HG03095 (cell line): ENCODE measurements around the gene DNAJB1.
"Not testable (repeated sequence)": the region's sequence is repeated elsewhere in the genome, so short reads cannot be mapped to it uniquely, and the experiment has no call there.

Experiments
- ATAC-seq: cut with Tn5 transposase; IDR thresholded peaks from one replicate; pipeline ENCODE4 v1.9.1; 2021; ENCODE audit warnings: moderate library complexity; ENCODE audit not compliant: unreplicated experiment

The DNAJB1 gene

DNA sequence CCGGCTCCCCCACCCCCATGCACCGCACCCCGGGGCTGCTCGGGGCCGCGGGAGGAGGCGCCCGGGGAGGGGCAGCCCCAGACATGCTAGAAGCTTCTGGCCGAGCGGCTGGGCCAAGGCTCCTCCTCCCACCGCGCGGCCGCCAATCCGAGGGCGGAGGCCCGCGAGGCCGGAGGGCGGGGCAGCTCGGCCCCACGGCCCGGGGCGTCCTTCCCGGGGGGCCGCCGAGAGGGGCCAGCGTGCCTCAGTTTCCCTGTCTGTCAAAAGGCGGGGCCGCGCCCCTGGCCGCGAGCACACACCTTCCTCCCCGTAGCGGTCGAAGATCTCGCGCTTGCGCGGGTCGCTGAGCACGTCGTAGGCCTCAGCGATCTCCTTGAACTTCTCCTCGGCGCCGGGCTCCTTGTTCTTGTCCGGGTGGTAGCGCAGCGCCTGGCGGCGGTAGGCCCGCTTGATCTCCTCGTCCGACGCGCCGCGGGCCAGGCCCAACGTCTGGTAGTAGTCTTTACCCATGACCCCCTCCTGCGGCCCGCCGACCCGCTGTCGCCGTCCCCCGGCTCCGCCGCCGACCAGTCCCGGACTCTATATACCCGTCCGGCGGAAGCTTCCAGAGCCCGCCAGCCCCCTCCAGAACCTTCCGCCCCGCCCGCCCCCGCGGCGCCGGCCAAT lies at the start of gene DNAJB1:
TSS of gene DNAJB1 (minus strand) at position 558 of the 666 bp plus-strand sequence. CDS start at position 510, 48 bp downstream.
- ATAC-seq = peak; percentile 49

GRCh38 chr19:14567079-14567478 lies 48.9 kb upstream of the DNAJB1 start:
- ATAC-seq = no peak

DNA sequence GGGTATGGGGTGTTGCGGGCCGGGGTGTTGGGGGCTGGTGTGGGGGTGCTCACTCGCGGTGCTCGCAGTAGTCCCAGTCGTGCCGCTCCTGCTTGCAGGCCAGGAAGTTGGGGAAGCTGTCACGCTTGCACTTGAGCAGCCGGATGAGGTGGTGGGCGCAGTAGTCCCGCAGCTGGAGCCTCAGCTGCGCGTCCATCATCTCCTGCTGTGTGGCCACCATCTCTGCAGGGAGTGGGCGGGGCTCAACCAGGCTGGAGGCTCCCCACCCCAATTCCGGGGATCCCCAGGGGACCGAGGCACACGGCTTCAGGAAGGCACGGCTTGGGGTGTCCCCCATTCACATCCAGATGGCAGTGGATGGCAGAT lies 48.5 kb upstream of the DNAJB1 start:
- no peak for ATAC-seq

DNA sequence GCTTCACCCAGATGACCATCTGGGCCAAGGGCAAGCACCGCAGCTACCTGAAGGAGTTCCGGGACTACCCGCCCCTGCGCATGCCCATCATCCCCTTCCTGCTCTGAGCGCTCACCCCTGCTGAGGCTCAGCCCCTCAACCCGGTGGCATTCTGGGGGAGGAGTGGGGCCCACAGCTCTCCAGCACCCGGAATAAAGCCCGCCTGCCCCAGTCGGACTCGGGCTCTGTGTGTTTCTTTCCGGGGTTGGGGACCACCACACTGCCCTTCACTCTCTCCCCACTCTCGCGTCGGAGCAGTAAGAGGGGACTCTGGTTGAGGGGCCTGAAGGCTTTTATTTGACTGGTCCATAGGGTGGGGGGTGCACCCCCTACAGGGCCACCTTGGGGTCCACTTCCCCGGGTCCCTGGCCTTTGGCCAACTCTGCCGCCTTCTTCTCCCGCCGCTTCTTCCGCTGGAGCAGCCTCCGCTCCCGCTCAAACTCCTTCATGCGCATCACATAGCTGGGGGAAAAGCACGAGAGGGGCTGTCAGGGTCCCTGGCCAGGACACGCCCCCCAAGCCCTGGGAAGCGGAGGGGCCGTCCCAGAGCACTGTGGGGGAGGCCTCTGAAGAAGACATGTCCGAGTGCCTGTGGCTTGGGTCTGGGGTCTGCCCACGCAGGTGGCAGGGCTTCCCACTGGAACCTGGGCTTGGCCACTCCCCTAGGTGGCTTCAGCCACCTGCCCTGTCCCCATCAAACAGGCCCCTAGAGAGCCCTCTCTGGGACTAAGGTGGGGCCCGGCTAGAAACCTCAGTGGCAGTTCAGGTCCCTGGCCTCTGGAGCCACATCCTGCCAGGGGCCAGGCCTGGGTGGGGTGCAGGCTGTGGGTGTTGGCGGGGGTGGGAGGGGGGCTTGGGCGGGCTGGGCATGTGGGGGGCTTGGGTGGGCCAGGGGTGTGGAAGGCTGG lies 47.8 kb upstream of the DNAJB1 start:
- no peak for ATAC-seq

DNA sequence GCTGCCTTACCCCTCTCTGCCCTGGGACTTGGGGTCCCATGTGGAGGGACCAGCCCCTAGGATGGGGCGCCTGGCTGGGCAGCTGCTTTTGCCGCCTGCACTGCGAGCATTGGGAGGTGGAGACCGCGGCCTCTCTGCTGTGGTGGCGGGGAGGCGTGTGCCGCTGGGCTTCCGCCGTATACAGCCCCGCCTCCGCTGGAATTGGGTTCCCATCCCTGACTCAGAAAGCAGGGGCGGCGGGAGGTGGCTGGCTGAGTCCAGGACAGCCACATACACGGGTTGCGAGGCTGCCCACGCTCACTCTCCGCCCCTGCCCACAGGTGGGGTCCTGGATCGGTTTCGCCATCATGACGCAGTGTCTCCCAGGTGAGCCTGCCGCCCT lies 47.1 kb upstream of the DNAJB1 start:
- no peak for ATAC-seq

DNA sequence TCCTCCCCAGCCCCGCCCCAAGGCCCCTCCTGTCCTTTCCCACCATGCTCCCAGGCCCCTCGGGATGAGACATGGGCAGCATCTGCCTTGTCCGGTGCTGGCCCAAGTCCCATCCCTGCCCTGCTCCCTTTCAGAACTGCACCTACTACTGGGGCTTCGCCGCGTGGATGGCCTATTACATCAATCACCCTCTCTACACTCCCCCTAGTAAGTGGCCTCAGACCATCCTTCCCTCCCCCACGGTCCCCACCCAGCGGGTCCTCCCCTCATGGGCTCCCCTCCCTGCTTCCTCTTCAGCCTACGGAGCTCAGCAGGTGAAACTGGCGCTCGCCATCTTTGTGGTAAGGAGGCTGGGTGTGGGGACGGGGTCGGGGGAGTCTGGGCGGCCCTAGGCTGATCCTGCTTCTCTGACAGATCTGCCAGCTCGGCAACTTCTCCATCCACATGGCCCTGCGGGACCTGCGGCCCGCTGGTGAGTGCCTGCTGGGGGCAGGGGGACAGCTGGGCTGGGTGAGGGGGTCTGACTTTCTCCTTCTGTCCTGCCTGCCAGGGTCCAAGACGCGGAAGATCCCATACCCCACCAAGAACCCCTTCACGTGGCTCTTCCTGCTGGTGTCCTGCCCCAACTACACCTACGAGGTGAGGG lies 46.6 kb upstream of the DNAJB1 start:
- not testable (repeated sequence) for ATAC-seq

DNA sequence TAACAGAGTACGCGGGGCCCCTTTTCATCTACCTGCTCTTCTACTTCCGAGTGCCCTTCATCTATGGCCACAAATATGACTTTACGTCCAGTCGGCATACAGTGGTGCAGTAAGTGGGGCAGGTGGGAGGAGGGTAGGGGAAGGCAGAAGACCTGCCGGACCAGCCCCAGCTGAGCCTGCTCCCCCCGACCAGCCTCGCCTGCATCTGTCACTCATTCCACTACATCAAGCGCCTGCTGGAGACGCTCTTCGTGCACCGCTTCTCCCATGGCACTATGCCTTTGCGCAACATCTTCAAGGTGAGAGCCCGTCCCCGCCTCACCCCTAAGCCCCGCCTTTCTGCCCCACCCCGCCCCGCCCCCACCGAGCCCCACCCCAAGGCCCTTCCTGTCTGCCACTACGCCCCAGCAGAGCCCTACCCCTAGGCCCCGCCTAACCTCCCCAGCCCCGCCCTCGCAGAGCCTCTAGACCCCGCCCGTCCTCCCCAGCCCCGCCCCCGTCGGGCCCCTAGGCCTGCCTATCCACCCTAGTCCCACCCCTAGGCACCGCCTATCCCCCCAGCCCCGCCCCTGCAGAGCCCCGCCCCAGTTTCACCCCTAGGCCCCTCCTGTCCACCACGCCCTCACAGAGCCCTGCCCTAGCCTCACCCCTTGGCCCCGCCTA lies 45.9 kb upstream of the DNAJB1 start:
- no peak for ATAC-seq

- ATAC-seq = no peak
Observed at GRCh38 chr19:14563590-14563926, 45.4 kb upstream of the DNAJB1 start.

DNA sequence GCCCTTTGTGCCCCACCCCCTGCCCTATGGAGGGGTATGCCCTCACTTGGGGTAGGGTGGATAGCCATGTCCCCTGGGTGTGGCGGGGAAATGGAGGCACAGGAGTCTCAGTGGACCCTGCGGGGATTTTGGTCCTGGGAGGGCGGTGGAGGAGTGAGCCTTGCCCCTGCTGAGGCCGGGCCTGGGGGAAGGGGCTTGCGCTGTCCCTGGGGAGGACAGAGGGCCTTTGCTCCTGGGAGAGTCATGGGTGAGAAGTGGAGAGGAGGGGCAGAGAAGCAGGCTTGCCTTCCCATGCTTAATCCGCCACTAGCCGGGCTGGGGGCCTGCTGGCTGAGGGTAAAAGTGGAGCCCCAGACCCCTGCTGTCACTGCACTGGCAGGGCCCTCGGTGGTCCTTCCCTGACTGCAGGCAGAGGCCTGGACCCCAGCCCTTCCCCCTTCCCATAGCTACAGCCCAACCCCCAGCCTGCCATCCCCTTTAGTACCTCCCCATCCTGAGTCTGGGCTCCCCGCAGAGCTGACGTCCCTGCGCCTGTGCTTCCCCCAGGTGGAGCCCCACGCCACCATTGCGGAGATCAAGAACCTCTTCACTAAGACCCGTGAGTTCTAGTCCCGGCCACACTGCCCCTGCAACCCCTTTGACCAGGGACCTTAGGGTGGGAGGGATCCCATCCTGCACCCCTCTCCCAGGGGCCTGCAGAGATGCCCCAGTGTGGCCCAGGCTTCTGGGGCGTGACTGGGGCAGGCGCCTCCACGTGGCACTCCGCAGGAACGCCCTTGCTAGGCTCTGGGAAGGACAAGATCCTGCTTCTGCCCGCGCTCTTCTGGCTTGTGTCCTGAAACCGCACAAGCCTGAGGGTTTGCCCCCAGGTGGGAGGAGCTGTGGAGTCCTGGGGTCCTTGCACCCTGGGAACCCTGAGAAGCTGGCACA lies 44.7 kb upstream of the DNAJB1 start:
- no peak for ATAC-seq

GRCh38 chr19:14561847-14562351 lies 43.7 kb upstream of the DNAJB1 start:
- ATAC-seq = no peak

DNA sequence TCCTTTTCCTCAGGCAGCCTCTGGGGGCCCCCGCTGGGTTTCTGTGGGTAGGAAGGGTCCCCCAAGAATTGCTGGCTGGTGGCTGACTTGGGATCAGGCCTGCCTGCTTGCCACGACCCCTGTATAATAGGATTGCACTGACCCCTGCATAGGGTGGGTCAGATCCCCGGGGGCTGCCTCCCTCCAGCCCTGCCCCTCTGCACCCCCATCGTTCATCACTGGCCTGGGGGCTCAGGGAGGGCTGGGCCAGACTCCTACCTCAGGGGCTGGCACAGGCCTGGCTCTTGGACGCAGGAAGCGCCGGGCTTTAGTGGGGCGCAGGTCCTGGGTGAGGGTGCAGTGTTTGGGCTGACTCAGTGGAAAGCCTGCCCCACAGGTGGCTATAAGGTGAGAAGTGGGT lies 43.1 kb upstream of the DNAJB1 start:
- ATAC-seq = no peak

- no peak for ATAC-seq
Observed at GRCh38 chr19:14560776-14561108, 42.5 kb upstream of the DNAJB1 start.

DNA sequence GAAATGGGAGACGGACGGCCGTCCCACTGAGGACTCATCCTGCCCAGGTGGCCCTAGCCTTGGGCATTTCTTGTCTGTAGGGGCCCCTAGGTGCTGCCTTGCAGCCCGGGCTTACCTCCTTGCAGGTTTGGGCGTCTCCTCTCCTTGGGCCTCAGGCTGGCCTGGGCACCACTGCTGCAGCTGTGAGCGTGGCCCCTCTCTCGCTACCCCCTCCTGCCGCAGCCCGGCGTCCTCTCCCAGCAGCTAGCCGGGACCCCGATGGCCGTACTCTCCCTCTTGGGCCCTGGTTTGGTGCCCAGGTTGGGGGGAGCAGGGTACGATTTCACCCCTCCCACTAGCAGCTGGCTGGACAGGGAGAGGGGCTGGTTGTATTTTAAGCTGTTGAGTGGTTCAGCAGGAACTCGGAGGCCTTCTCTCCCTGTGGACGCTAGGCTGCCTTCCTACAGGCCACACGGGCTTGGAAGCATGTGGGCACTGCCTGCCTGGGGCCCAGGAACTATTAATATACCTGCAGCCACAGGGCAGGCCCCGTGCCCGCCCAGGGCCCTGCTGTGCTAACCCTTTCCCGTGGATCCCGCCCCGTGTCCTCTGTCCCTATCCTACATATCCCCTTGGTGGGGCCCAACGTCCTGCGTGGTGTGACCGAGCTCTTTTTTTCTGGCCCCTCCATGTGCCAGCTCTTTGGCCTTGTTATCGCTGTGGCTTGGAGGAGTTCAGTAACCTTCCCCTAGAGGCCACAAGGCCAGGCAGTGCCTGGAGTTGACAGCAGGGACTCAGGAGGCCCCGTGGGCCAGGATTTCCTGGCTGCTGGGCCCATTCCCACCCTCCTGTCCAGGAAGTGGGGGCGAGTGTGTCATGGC lies 41.9 kb upstream of the DNAJB1 start:
- no peak for ATAC-seq

- no peak for ATAC-seq
Observed at GRCh38 chr19:14558370-14559066, 40.3 kb upstream of the DNAJB1 start.

DNA sequence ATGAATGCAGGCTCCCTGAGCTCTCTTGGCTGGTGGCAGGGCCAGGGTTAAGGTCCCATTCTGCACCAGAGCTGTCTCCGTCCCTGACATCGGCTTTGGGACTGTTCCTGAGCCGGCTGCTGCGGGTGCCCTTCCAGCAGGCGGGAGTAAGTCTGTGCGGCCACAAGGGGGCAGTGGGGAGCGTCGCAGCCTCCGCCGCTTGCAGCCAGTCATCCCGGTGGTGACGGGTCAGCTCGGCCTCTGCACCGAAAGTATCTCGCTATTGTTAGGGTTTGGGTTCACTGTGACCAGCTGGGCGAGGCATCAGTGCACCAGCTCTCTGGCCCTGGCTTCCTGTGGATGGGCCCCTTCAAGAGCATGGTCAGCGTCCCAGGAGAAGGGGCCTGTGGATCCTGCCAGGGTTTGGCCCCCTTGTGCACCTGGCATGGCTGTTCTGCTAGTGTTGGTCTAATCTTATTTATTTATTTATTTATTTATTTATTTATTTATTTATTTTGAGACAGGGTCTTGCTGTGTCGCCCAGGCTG lies 38.5 kb upstream of the DNAJB1 start:
- ATAC-seq = no peak

DNA sequence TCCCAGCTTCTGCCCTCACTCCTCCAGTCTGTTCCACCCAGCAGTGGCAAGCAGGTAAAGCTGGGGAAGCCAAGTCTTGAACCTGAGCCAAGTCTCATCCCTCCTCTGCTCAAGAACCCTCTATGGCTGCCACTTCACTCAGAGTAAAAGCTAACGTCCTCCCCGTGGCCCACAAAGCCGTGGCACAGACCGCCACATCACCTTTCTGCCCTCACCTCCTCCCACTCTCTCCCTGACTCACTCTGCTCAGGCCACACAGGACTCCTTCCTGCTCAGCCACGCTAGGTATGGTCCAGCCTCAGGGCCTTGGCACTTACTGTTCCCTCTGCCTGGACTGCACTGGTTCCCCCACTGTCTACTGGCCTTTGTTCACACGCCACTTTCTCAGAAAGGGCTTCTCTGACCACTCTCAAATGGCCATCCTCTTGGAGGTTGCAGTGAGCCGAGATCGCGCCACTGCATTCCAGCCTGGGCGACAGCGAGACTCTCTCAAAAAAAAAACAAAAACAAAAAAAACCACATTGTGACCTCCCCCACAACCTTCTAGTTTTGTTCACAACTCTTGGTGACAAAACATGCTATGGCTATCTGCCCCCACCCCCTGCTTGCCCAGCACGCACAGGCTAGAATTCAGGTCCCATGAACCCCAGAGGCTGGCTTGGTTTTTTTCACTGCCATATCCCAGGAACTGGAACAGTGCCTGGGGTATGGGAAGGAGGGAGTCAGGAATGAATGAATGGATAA lies 37.9 kb upstream of the DNAJB1 start:
- ATAC-seq = no peak

- no peak for ATAC-seq
Observed at GRCh38 chr19:14554382-14554812, 36.2 kb upstream of the DNAJB1 start.

DNA sequence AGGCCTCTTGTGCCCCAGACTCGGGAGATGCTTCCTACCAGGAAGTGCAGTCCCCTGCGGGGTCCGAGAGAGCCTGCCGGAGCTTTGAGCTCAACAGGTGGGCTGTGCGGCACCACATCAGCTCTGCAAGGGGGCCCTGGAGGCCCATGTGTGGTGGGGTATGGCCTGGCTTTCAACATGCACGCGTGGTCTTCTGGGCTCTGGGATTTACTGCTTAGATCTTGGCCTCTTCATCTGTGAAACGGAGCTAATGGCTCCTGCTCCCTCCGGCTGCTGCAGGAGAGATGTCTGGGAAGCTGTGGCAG lies 35.7 kb upstream of the DNAJB1 start:
- ATAC-seq = no peak
